DMS 273 treated with DMSO at 0.1 percent for 48 hours (cell line): ENCODE measurements around the gene LUZP1.
"Not testable (repeated sequence)": the region's sequence is repeated elsewhere in the genome, so short reads cannot be mapped to it uniquely, and the experiment has no call there.

Source experiments
- DNase-seq: peaks from one replicate; lab custom pipeline; 2025; lab: John Stamatoyannopoulos, UW

Gene LUZP1

DNA sequence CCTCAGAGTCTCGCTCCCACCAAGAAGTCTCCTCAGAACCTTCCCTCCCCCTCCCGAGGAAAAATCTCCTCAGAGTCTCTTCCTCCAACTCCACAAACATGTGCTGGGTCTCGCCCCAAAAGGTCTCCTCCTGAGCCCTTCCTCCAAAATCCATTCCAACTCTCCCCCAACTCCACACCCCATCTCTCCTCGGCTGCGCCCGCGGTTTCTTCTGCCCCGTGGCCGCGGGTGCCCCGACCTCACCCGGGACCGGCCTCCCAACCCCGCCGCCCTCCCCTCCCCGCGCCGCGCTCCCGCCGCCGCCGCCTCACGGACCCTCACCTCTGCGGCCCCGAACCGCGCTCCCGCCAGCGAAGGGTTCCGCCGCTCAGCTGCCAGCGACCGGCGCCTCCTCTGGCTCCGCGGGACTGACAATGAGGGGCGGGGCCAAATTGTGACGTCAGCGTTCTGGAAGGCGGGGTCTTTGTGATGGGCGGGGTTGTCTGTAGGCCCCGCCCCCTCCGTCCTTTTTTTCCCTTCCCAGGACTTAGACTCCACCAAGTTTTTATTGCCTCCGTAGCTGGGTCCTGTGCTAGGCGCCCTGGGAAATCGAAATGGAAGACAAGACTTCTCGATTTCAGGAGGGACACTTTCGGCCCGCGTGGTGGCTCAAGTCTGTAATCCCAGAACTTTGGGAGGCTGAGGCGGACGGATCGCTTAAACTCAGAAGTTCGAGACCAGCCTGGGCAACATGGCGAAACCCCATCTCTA is at the start of gene LUZP1:
Gene LUZP1 (minus strand): TSS at position 412 of the 750 bp plus-strand sequence.
- peak; percentile 27 for DNase-seq

GRCh38 chr1:23217421-23218115 is 48.9 kb upstream of the LUZP1 start, which contains the start of gene HTR1D:
Gene HTR1D (minus strand): TSS chr1:23217502. CDS start chr1:23194219, 23,283 bp downstream.
- DNase-seq: no peak

- no peak for DNase-seq
These were observed 48.2 kb upstream of the LUZP1 start for GRCh38 chr1:23216771-23217420.

DNA sequence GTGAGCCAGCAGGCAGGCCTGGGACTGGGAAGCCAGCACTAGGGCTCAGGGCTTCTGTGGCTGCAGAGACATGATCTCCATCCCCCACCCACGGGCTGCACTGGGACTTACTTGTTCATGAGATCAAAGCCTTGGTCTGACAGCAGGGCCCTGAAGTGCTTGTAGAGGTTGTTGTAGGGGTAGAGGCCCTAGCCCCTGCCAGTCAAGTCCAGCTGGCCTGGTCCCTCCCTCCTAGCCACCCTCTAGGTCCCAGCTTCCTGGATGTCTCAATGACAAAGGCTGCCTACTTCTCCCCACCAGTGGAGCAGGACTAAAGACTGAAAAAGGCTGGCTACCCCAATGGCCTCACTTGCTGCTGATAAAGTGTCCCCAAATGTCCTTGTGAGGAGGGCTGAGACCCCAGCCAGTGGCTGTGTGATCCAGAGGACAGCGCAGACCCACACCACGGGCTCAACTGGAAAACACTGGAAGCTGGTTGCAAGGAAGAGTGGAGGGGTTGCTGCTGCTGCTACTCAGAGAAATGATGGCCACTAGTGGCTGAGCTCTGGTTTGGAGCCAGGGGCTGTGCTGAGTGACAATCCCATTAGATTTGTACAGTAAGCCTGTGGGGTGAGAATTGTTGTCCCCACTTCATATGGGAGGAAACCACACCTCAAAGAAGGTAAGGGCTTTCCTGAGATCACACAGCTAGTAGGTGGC is 47.2 kb upstream of the LUZP1 start:
- no peak for DNase-seq

- no peak for DNase-seq
These were observed 46.6 kb upstream of the LUZP1 start for GRCh38 chr1:23215291-23215690.

DNA sequence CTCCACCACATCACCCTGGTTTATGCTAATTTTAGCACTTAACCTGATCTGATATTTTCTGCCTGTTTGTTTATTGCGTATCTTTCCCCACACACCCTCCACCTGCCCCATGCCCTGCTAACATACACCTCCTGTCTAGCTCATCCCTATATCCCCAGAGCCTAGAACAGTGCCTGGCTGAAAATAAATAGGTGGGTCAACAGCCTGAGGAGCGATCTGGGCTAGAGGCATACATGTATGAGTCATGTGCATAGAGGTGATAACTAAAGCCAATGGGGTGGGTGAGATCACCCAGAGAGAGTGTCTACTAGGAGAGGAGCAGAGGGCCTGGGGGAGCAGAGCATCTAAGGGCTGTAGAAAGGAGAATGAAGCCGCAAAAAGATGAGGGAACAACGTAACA is 46.0 kb upstream of the LUZP1 start:
- no peak for DNase-seq

DNA sequence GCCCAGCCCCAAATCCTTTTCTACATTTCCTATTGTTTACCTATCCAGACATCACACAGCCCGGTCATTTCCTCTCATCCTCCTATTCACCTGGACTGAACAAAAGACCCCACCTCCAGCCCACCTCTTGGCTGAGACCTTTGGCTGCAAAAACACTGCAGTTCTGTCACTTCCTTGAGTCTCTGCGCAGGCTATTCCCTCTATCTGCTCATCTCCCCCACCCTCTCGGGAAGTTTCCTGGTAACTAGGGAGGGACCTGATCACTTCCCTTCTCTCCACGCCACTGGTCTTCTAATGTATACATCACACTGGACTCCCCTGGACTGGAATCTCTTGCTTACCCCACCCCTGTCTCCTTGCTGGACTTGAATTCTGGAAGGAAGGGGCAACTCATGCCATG is 43.3 kb upstream of the LUZP1 start:
- DNase-seq: no peak

GRCh38 chr1:23210963-23211362 is 42.3 kb upstream of the LUZP1 start:
- DNase-seq: no peak

DNA sequence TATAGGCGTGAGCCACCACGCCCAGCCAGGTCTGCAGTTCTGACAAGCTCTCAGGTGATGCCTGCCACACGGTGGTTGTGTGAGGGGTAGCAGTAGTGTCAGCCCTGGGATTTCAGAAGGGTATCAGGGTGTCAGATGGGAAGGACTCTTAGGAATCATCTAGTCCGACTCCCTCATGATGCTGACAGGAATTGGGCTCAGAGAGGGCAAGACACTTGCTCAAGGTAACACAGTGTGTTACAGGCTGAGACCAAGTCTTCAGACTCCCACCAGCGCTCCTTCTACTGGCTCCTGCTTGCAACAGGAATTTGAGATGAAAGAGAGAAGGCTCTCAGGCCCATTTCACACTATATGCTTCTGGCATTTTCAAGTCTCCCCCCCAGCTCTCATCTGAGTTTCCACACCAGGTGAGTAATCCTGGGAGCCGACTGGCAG is 41.7 kb upstream of the LUZP1 start:
- DNase-seq: no peak

DNA sequence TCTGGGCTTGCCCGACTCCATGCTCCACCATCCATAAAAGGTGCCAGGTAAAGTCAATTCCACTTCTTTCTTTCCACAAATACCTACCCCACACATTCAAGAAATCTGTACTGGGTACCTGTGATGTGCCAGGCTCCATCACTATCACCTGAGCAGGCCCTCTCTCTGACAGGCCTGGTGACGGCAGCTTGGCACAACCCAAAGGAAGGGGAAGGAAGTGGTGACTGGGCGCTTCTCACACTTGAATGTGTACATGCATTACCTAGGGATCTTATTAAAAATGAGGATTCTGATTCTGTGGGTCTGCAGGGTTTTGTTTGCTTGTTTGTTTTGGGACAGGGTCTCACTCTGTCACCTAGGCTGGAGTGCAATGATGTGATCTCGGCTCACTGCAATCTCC is 41.1 kb upstream of the LUZP1 start:
- DNase-seq: no peak

DNA sequence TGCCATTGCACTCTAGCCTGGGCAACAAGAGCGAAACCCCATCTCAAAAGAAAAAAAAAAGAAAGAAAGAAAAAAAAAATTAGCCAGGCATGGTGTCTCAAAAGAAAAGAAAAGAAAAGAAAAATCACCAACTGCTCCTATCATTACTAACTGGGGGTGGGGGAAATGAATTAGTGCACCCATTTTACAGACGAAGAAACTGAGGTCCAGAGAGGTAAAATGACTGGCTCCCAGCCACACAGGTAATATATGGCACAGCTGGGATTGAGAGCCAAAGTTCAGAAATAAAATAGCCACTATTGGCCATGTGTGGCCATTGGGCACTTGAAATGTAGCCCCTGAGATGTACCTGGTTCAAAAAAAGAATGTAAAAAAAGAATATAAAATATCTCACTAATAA is 39.9 kb upstream of the LUZP1 start:
- no peak for DNase-seq

DNA sequence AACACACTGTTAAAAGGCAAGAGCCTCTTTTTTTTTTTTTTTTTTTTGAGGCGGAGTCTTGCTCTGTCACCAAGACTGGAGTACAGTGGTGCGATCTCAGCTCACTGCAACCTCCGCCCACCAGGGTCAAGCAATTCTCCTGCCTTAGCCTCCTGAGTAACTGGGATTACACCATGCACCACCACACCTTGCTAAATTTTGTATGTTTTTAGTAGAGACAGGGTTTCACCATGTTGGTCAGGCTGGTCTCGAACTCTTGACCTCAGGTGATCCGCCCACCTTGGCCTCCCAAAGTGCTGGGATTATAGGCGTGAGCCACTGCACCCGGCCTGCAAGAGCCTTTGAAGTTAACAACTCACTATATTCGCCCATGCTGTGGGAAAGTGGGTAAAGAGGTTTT is 39.1 kb upstream of the LUZP1 start:
- DNase-seq: not testable (repeated sequence)

DNA sequence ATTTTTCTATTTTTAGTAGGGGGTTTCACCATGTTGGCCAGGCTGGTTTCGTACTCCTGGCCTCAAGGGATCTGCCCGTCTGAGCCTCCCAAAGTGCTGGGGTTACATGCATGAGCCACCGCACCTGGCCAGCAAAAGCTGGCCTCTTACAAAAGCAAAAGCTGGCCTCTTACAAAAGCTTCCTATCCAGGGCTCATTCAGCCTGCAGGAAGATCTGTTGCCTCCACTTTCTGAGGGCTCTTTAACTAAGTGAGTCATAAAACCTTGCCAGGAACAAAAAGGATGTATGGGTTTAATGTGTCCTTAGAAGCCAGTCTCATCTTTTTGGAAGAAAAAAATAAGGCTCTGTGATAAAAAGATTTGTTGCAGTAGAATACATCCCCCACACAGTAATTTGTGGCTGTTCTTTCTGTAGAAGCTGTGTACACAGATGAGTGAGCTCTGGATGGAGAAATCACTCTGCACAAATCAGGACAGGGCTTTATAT is 33.6 kb upstream of the LUZP1 start:
- DNase-seq: no peak

- no peak for DNase-seq
These were observed 32.2 kb upstream of the LUZP1 start for GRCh38 chr1:23200883-23201282.

- DNase-seq: no peak
These were observed 29.7 kb upstream of the LUZP1 start for GRCh38 chr1:23198373-23198772.

GRCh38 chr1:23196627-23197328 is 28.1 kb upstream of the LUZP1 start:
- no peak for DNase-seq

GRCh38 chr1:23194119-23194984 is 25.7 kb upstream of the LUZP1 start:
- no peak for DNase-seq

GRCh38 chr1:23193391-23194118 is 24.9 kb upstream of the LUZP1 start:
- DNase-seq: no peak

GRCh38 chr1:23191199-23191598 is 22.5 kb upstream of the LUZP1 start:
- no peak for DNase-seq

GRCh38 chr1:23188936-23189452 is 20.3 kb upstream of the LUZP1 start:
- DNase-seq: not testable (repeated sequence)
